SK-N-SH treated with all-trans-retinoic acid at 6 μM for 48 hours (cell line): ENCODE measurements around the gene SLC2A13.

Experiments
- ARNTL ChIP-seq: fragments of 450-650 bp; formaldehyde crosslinking; IDR thresholded peaks from 2 replicates; pipeline ENCODE4 v1.5.0; 2020; ENCODE audit warnings: low read depth, mild to moderate bottlenecking, moderate library complexity, borderline replicate concordance
- TCF4 ChIP-seq: fragments of 250-450 bp; sonication (Bioruptor Pico); IDR thresholded peaks from 2 replicates; pipeline ENCODE4 v1.8.0; 2021; ENCODE audit warnings: mild to moderate bottlenecking, moderate library complexity, borderline replicate concordance

DNA sequence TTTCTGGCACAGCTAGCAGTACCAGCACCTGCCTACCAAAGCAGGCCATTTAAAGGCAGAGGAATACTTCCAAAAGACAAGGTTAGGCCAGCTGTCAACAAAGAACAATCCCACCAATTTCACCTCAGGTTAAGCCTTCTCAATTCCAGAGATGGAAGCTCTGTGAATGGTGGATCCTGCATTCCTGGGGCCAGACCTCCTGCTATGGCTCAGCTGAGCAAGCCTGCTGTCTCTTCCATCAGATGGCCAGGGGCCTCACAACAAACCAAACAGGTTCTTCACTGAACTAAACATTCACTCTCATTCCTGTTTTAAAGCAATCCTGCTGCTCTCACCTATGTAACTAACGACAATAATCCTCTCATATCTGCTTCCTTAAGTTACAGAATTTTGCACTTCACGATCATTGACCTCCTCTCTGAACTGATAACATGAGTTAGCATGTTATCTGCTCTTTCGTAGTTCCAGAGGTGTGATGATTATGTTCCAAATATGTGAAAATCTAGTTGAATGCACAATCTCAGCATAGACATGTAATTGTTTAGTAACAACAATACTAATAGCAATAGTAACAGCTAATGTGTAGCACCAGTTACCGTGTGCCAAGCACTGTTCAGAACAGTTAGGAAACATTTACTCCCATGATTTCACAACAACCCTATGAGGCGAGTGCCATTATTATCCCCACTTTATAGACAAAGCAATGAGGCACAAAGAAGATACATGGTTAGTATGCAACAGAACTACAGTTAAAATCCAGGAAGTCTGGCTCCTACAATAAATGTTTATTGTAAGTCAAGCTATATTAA lies 73.2 kb downstream of the SLC2A13 start:
- TF ChIP-seq TCF4 (CRISPR knock-in tag) = no peak
- TF ChIP-seq ARNTL = no peak
